ENCODE measurements around the gene TNS4. TPM values are rescaled to one million over a fixed set of nuclear protein-coding genes. Genes with fewer than 3 reads are reported as not detected.

TNS4 gene
- total and polyA plus RNA-seq, 2 donors (not counting 1 experiment from before 2014, with no cell fraction given) = not detected

DNA sequence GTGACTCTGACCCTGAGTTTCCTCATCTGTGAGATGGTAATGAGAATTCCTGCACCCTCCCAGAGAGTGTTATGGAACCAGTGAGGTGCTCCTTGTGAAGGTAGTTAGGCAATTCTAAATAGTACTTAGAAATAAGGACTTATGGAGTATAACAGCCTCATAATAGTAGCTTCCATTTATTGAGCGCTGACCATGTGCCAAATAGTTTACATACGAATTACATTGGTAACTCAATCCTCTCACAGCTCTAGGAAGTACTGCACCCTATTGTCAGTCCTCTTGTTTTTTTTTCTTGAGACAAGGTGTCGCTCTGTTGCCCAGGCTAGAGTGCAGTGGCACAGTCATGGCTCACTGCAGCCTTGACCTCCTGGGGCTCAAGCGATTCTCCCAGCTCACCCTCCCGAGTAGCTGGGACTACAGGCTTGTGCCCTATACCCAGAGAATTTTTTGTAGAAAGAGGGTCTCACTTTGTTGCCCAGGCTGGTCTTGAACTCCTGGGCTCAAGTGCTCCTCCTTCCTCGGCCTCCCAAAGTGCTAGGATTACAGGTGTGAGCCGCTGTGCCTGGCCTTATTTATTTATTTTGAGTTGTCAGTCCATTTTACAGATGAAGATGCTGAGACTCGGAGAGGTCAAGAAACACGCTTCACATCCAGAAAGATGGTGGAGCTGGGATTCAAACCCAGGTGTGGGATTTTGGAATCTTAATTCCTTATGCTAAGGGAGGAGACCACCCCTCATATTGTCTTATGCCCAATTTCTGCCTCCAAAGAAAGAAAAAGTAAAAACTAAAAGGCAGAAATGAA is 2.9 kb downstream of the TNS4 start:
- Histone ChIP-seq H3K4me3 (ENCODE audit: control extremely low read depth in 1 of 5, extremely low read depth in 1 of 5, insufficient read depth in 1 of 5, low read depth in 2 of 5, low read length in 4 of 5) (no peak overlapping the region), H3K4me2 (replicated peaks; ENCODE audit: low read depth, low read length, poor library complexity, severe bottlenecking) (no peak overlapping the region), H3K27me3 (replicated peaks in 1 of 4; ENCODE audit: control extremely low read depth in 1 of 4, control insufficient read depth in 3 of 4, insufficient read depth in 4 of 4, low read length in 3 of 4) (peaks cover 0 to 23% (median 10%) of the 10 kb centered on the region in 4 experiments), H4K20me1 (ENCODE audit: control insufficient read depth, insufficient read depth, low read length, poor library complexity, severe bottlenecking) (no peaks in the 10 kb centered on the region), H3K4me1 (ENCODE audit: control insufficient read depth in 2 of 2, insufficient read depth in 2 of 2, low read length in 2 of 2) (peaks cover 7 to 8% of the 10 kb centered on the region in 2 donors), H3K9me3 (ENCODE audit: control extremely low read depth in 1 of 3, control insufficient read depth in 2 of 3, insufficient read depth in 1 of 3, low read length in 2 of 3) (peaks cover 0 to 12% (median 0%) of the 10 kb centered on the region in 3 donors), H3K27ac (ENCODE audit: low read length in 2 of 2) (no peak overlapping the region), H3K9ac (ENCODE audit: low read length) (no peak overlapping the region), H3K36me3 (replicated peaks in 1 of 2; ENCODE audit: control extremely low read depth in 1 of 2, control insufficient read depth in 1 of 2, extremely low read depth in 1 of 2, insufficient read depth in 2 of 2, low read length in 1 of 2) (no peaks in the 10 kb centered on the region), H2AFZ (ENCODE audit: insufficient read depth, low read depth, low read length, poor library complexity, severe bottlenecking) (no peak overlapping the region), H3K79me2 (ENCODE audit: control insufficient read depth, insufficient read depth, low read length) (no peaks in the 10 kb centered on the region)
- Mint-ChIP-seq H3K9me3 (ENCODE audit: insufficient read depth) (no peaks in the 10 kb centered on the region), H3K27ac (no peak overlapping the region), H3K4me1 (peaks cover 5% of the 10 kb centered on the region), H3K27me3 (peaks cover 27% of the 10 kb centered on the region), H3K4me3 (no peak overlapping the region)
- ATAC-seq (ENCODE audit: low read depth) (no peak), DNase-seq (no peak)
- WGBS (ENCODE audit: insufficient coverage) = 82% methylated on average over 6 of the region's 9 CpGs
- ChIA-PET POLR2A (interaction anchor here (0.7 kb wide), 1 partner anchor 9 kb away, joined by 3 read pairs; no protein-coding TSS in a partner anchor), CTCF (interaction anchor here (0.5 to 1.9 kb wide), 6 partner anchors 18 to 198 kb away, joined by 3 to 10 read pairs (median 4); no protein-coding TSS in a partner anchor)
- TF ChIP-seq, protein P1, sequence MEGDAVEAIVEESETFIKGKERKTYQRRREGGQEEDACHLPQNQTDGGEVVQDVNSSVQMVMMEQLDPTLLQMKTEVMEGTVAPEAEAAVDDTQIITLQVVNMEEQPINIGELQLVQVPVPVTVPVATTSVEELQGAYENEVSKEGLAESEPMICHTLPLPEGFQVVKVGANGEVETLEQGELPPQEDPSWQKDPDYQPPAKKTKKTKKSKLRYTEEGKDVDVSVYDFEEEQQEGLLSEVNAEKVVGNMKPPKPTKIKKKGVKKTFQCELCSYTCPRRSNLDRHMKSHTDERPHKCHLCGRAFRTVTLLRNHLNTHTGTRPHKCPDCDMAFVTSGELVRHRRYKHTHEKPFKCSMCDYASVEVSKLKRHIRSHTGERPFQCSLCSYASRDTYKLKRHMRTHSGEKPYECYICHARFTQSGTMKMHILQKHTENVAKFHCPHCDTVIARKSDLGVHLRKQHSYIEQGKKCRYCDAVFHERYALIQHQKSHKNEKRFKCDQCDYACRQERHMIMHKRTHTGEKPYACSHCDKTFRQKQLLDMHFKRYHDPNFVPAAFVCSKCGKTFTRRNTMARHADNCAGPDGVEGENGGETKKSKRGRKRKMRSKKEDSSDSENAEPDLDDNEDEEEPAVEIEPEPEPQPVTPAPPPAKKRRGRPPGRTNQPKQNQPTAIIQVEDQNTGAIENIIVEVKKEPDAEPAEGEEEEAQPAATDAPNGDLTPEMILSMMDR (IDR thresholded peaks at IDR 0.05) = no peak
- no peak for TF ChIP-seq EZH2 (IDR thresholded peaks at IDR 0.05; ENCODE audit: borderline replicate concordance, insufficient read depth, low read depth, low read length, poor library complexity, severe bottlenecking)
- intact Hi-C loops (cut with micrococcal nuclease) = no loop called here

DNA sequence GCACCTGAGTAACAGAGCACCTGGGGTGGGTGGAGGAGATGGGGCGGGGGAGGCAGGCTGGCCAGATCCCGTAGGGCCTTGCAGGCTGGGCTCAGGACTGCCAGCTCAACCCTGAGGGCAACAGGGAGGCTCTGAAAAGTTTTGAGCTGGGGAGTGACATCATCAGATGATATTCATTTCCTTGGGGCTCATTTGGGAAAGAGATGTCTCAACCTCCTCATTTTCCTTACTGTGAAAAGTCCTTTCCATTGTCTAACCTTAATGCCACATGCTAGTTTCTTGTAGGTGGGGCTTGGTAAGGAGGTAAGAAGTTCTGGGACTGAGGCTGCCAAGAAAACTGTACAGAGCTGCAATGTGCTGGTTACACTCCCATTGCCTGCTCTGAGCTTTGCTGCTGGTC is 3.7 kb downstream of the TNS4 start:
- Histone ChIP-seq H3K9me3 (ENCODE audit: control extremely low read depth in 1 of 3, control insufficient read depth in 2 of 3, insufficient read depth in 1 of 3, low read length in 2 of 3) (peaks cover 0 to 12% (median 0%) of the 10 kb centered on the region in 3 donors), H3K9ac (ENCODE audit: low read length) (no peak overlapping the region), H3K27me3 (replicated peaks in 1 of 4; ENCODE audit: control extremely low read depth in 1 of 4, control insufficient read depth in 3 of 4, insufficient read depth in 4 of 4, low read length in 3 of 4) (peaks cover 0 to 23% (median 10%) of the 10 kb centered on the region in 4 experiments), H3K4me2 (replicated peaks; ENCODE audit: low read depth, low read length, poor library complexity, severe bottlenecking) (no peak overlapping the region), H3K79me2 (ENCODE audit: control insufficient read depth, insufficient read depth, low read length) (no peaks in the 10 kb centered on the region), H3K36me3 (replicated peaks in 1 of 2; ENCODE audit: control extremely low read depth in 1 of 2, control insufficient read depth in 1 of 2, extremely low read depth in 1 of 2, insufficient read depth in 2 of 2, low read length in 1 of 2) (no peaks in the 10 kb centered on the region), H4K20me1 (ENCODE audit: control insufficient read depth, insufficient read depth, low read length, poor library complexity, severe bottlenecking) (no peaks in the 10 kb centered on the region), H3K4me3 (ENCODE audit: control extremely low read depth in 1 of 5, extremely low read depth in 1 of 5, insufficient read depth in 1 of 5, low read depth in 2 of 5, low read length in 4 of 5) (no peak overlapping the region), H3K4me1 (ENCODE audit: control insufficient read depth in 2 of 2, insufficient read depth in 2 of 2, low read length in 2 of 2) (peaks cover 7 to 8% of the 10 kb centered on the region in 2 donors), H2AFZ (ENCODE audit: insufficient read depth, low read depth, low read length, poor library complexity, severe bottlenecking) (no peak overlapping the region), H3K27ac (ENCODE audit: low read length in 2 of 2) (no peak overlapping the region)
- H3K27ac Mint-ChIP-seq = no peak overlapping the region
- H3K4me1 Mint-ChIP-seq = peaks cover 5% of the 10 kb centered on the region
- no peak overlapping the region for H3K4me3 Mint-ChIP-seq
- TF ChIP-seq, protein P1 (IDR thresholded peaks at IDR 0.05) = no peak
- TF ChIP-seq EZH2 (IDR thresholded peaks at IDR 0.05; ENCODE audit: borderline replicate concordance, insufficient read depth, low read depth, low read length, poor library complexity, severe bottlenecking) = no peak
- ChIA-PET CTCF (interaction anchor here (0.5 to 1.9 kb wide), 7 partner anchors 18 to 197 kb away, joined by 3 to 10 read pairs (median 3); no protein-coding TSS in a partner anchor), POLR2A (interaction anchor here (0.7 kb wide), 1 partner anchor 24 kb away, joined by 5 read pairs; no protein-coding TSS in a partner anchor)
- no CpG with 5 or more reads among the region's 2 CpGs for WGBS (ENCODE audit: insufficient coverage)
- intact Hi-C loops (cut with micrococcal nuclease) = no loop called here
- no peaks in the 10 kb centered on the region for H3K9me3 Mint-ChIP-seq (ENCODE audit: insufficient read depth)
- ATAC-seq (ENCODE audit: low read depth) = no peak
- H3K27me3 Mint-ChIP-seq = peaks cover 27% of the 10 kb centered on the region
- DNase-seq = no peak

Measured in B cell (primary cell).